ENCODE measurements around the gene HSP90AA1.

DNA sequence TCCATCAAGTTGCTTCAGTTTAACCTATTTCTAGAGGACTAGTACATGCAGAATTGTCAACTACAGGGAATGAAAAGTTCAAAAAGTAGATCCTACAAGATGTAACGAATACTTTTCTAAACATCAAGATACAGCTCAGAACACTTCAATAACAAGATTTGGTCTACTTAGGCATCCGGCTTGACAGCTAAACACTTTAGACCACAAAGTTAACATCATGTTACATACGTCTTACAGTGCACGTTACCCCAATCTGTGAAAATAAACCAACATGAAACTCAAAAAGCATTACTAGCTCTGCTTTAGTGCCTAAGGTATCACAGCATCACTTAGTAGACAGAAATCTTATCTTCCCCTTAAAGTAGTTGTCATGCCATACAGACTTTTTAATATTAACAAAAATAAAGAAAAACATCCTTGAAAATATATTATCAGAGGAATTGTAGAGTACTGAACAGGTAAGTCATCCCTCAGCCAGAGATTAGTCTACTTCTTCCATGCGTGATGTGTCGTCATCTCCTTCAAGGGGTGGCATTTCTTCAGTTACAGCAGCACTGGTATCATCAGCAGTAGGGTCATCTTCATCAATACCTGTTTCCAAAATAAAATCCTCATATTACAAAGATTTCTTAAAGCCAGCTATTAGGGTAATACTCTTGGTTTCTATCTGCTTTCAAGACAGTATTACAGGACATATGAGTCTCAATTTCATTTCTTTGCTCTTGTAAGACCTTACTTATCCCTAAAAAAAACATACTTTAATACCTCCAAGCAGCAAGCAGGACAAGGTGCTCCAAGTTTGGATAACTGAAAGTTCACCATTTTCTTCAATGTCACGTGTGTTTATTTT, 5.4 kb downstream of the HSP90AA1 start:
- TF ChIP-seq, protein P1, sequence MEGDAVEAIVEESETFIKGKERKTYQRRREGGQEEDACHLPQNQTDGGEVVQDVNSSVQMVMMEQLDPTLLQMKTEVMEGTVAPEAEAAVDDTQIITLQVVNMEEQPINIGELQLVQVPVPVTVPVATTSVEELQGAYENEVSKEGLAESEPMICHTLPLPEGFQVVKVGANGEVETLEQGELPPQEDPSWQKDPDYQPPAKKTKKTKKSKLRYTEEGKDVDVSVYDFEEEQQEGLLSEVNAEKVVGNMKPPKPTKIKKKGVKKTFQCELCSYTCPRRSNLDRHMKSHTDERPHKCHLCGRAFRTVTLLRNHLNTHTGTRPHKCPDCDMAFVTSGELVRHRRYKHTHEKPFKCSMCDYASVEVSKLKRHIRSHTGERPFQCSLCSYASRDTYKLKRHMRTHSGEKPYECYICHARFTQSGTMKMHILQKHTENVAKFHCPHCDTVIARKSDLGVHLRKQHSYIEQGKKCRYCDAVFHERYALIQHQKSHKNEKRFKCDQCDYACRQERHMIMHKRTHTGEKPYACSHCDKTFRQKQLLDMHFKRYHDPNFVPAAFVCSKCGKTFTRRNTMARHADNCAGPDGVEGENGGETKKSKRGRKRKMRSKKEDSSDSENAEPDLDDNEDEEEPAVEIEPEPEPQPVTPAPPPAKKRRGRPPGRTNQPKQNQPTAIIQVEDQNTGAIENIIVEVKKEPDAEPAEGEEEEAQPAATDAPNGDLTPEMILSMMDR (IDR thresholded peaks at IDR 0.05): no peak
- no peak for TF ChIP-seq EZH2 (IDR thresholded peaks at IDR 0.05; ENCODE audit: borderline replicate concordance, insufficient read depth, low read depth, low read length, poor library complexity, severe bottlenecking)

Data from B cell (primary cell).